Esophagus squamous epithelium (tissue), 5 donors: ENCODE measurements around the gene ITGA2B. TPM values are rescaled to one million over a fixed set of nuclear protein-coding genes. Genes with fewer than 3 reads are reported as not detected.

Source experiments
- DNase-seq: peaks from one replicate; lab custom pipeline; 2025; lab: John Stamatoyannopoulos, UW
- H3K27ac ChIP-seq, 4 donors: fragments of 200-600 bp; sonication (generic); one replicate each; pipeline ENCODE4 v1.5.1; 2016 to 2019; ENCODE audit warnings: mild to moderate bottlenecking in 1 of 4
- H3K27me3 ChIP-seq, 4 donors: fragments of 200-600 bp; sonication (generic); 1 replicate in 3 of 4; 2 replicates in 1 of 4; pipeline versions ENCODE4 v1.5.1 to v1.6.0; 2017 to 2021; ENCODE audit warnings: antibody characterized with exemption in 1 of 4
- H3K36me3 ChIP-seq, 3 donors: fragments of 200-600 bp; sonication (generic); one replicate each; pipeline ENCODE4 v1.5.1; 2016 to 2019
- H3K4me1 ChIP-seq, 3 donors: fragments of 200-600 bp; sonication (generic); one replicate each; pipeline ENCODE4 v1.5.1; 2017 to 2019
- H3K4me3 ChIP-seq, 4 donors: fragments of 200-600 bp; sonication (generic); 1 replicate in 3 of 4; 2 replicates in 1 of 4; pipeline ENCODE4 v1.5.1; 2016 to 2019; ENCODE audit warnings: mild to moderate bottlenecking in 2 of 4, moderate library complexity in 1 of 4
- H3K9me3 ChIP-seq, 3 donors: fragments of 200-600 bp; sonication (generic); one replicate each; pipeline ENCODE4 v1.5.1; 2016 to 2019
- CTCF ChIP-seq, 6 experiments: fragments of 450-650 bp in 4 of 6; fragments of 200-600 bp in 2 of 6; sonication (generic) in 2 of 6; IDR thresholded peaks; one replicate each; pipeline ENCODE4 v1.5.1; 2016 to 2019; ENCODE audit warnings: antibody characterized with exemption in 6 of 6, mild to moderate bottlenecking in 4 of 6, moderate library complexity in 4 of 6
- POLR2A ChIP-seq, 4 donors: fragments of 450-650 bp; IDR thresholded peaks; one replicate each; pipeline ENCODE4 v1.6.1; 2017; ENCODE audit warnings: antibody characterized with exemption in 4 of 4, mild to moderate bottlenecking in 4 of 4, moderate library complexity in 3 of 4
- WGBS, 2 donors: methylation state at CpG; one replicate each; pipeline ENCODE4 v1.1.5; 2018; 5-methylcytosine and 5-hydroxymethylcytosine counted together
- intact Hi-C: fragments of 100-400 bp; cut with DNase I; formaldehyde crosslinking; loops from one replicate; pipeline ENCODE4 v1.15.0; 2022
- total RNA-seq, 4 donors: library from RNA; depleted of rRNA; stranded (reverse); fragments of >200 nt; gene quantifications; one replicate each; pipeline ENCODE4 v1.1.0, GENCODE V29; 2016
- donor health status: DM: yes; HTN: yes; CAD: no.

Gene ITGA2B
- total RNA-seq, 4 donors from 2014 or later: 0.26 to 0.76 (median 0.70) TPM; not detected in 1

- Histone ChIP-seq H3K4me3 (no peak overlapping the region), H3K9me3 (no peaks in the 10 kb centered on the region), H3K27ac (no peak overlapping the region), H3K4me1 (peaks cover 3 to 34% (median 14%) of the 10 kb centered on the region in 3 donors), H3K27me3 (peaks cover 0 to 15% (median 0%) of the 10 kb centered on the region in 4 donors), H3K36me3 (no peaks in the 10 kb centered on the region)
- intact Hi-C loops: no loop called here
- WGBS, 2 donors: 61 to 80% methylated on average over 1 to 3 of the region's 5 CpGs
- DNase-seq: no peak
- TF ChIP-seq POLR2A (IDR thresholded peaks at IDR 0.05) (no peak), CTCF (IDR thresholded peaks at IDR 0.05) (no peak)
Measured at GRCh38 chr17:44360826-44361225, 28.6 kb downstream of the ITGA2B start.

- no peak for TF ChIP-seq POLR2A (IDR thresholded peaks at IDR 0.05)
- TF ChIP-seq CTCF (IDR thresholded peaks at IDR 0.05): no peak
- intact Hi-C loops: no loop called here
- no peak for DNase-seq
- H3K9me3 ChIP-seq: no peaks in the 10 kb centered on the region
- H3K27me3 ChIP-seq: peaks cover 0 to 14% (median 0%) of the 10 kb centered on the region in 4 donors
- WGBS, 2 donors: 44 to 53% methylated on average over 5 to 6 of the region's 6 CpGs
- H3K27ac ChIP-seq: no peak overlapping the region
- H3K4me1 ChIP-seq: peaks cover 3 to 34% (median 14%) of the 10 kb centered on the region in 3 donors
- H3K36me3 ChIP-seq: no peaks in the 10 kb centered on the region
- no peak overlapping the region for H3K4me3 ChIP-seq
Measured at GRCh38 chr17:44360144-44360533, 29.3 kb downstream of the ITGA2B start.

- H3K27ac ChIP-seq: no peak overlapping the region
- H3K27me3 ChIP-seq: peaks cover 0 to 9% (median 0%) of the 10 kb centered on the region in 4 donors
- DNase-seq: no peak
- WGBS, 2 donors: 84 to 89% methylated on average over 6 to 10 of the region's 14 CpGs
- H3K36me3 ChIP-seq: no peaks in the 10 kb centered on the region
- TF ChIP-seq POLR2A (IDR thresholded peaks at IDR 0.05) (no peak), CTCF (IDR thresholded peaks at IDR 0.05) (no peak)
- no peak overlapping the region for H3K4me3 ChIP-seq
- intact Hi-C loops: no loop called here
- no peaks in the 10 kb centered on the region for H3K9me3 ChIP-seq
- H3K4me1 ChIP-seq: peaks cover 3 to 34% (median 14%) of the 10 kb centered on the region in 3 donors
Measured at GRCh38 chr17:44359458-44360143, 29.8 kb downstream of the ITGA2B start.

GRCh38 chr17:44359006-44359405 lies 30.4 kb downstream of the ITGA2B start:
- no peak for DNase-seq
- WGBS, 2 donors: 58 to 68% methylated on average over 3 to 4 of the region's 6 CpGs
- no peak overlapping the region for H3K27ac ChIP-seq
- intact Hi-C loops: no loop called here
- H3K36me3 ChIP-seq: no peaks in the 10 kb centered on the region
- H3K9me3 ChIP-seq: no peaks in the 10 kb centered on the region
- peaks cover 3 to 33% (median 13%) of the 10 kb centered on the region in 3 donors for H3K4me1 ChIP-seq
- H3K4me3 ChIP-seq: no peak overlapping the region
- no peak for TF ChIP-seq CTCF (IDR thresholded peaks at IDR 0.05)
- no peak for TF ChIP-seq POLR2A (IDR thresholded peaks at IDR 0.05)
- H3K27me3 ChIP-seq: peaks cover 0 to 8% (median 0%) of the 10 kb centered on the region in 4 donors

- intact Hi-C loops: no loop called here
- 68 to 81% methylated on average over 6 to 9 of the region's 9 CpGs for WGBS, 2 donors
- Histone ChIP-seq H3K36me3 (peaks cover 0 to 5% (median 2%) of the 10 kb centered on the region in 3 donors), H3K9me3 (no peaks in the 10 kb centered on the region), H3K27me3 (peaks cover 0 to 8% (median 0%) of the 10 kb centered on the region in 4 donors), H3K4me3 (no peak overlapping the region), H3K27ac (no peak overlapping the region), H3K4me1 (peaks cover 3 to 31% (median 10%) of the 10 kb centered on the region in 3 donors)
- no peak for DNase-seq
- TF ChIP-seq POLR2A (IDR thresholded peaks at IDR 0.05) (no peak), CTCF (IDR thresholded peaks at IDR 0.05) (no peak)
Measured at GRCh38 chr17:44358066-44358465, 31.4 kb downstream of the ITGA2B start.
